HTR-8/SVneo (cell line): ENCODE measurements around the gene TRPM1.

ENCODE experiments used
- DNase-seq: peaks from one replicate; pipeline ENCODE4 v3.0.0; 2011; ENCODE audit warnings: low spot score, mixed read lengths; ENCODE audit not compliant: insufficient read length
- FAIRE-seq: peaks from 2 replicates; lab custom pipeline; 2011; peaks lifted over from hg19 to GRCh38; lab: Jason Lieb, UNC

TRPM1 gene

GRCh38 chr15:31025996-31026395 lies 75.5 kb downstream of the TRPM1 start:
- DNase-seq (no peak), FAIRE-seq (no peak)

- peak; percentile 10 for DNase-seq
- FAIRE-seq = peak; percentile 20
These were observed 76.5 kb downstream of the TRPM1 start for GRCh38 chr15:31024979-31025378.

GRCh38 chr15:31024330-31024729 lies 77.2 kb downstream of the TRPM1 start:
- DNase-seq (peak; percentile 89), FAIRE-seq (peak; percentile 91)

- no peak for FAIRE-seq
- no peak for DNase-seq
These were observed 77.7 kb downstream of the TRPM1 start for GRCh38 chr15:31023841-31024240.

GRCh38 chr15:31021067-31021665 lies 80.4 kb downstream of the TRPM1 start:
- FAIRE-seq = no peak
- DNase-seq = no peak

GRCh38 chr15:31020542-31020941 lies 81.0 kb downstream of the TRPM1 start:
- no peak for DNase-seq
- no peak for FAIRE-seq

- DNase-seq (no peak), FAIRE-seq (no peak)
These were observed 81.5 kb downstream of the TRPM1 start for GRCh38 chr15:31019986-31020385.

- DNase-seq (no peak), FAIRE-seq (no peak)
These were observed 84.2 kb downstream of the TRPM1 start for GRCh38 chr15:31017311-31017710.

GRCh38 chr15:31016446-31016915 lies 85.0 kb downstream of the TRPM1 start:
- DNase-seq = peak; percentile 17

GRCh38 chr15:31014608-31014925 lies 87.0 kb downstream of the TRPM1 start:
- FAIRE-seq (no peak), DNase-seq (no peak)

More at GRCh38 chr15:31016446-31016915, 85.0 kb downstream of the TRPM1 start:
- no peak for FAIRE-seq

- DNase-seq = no peak
- FAIRE-seq = no peak
These were observed 87.5 kb downstream of the TRPM1 start for GRCh38 chr15:31013863-31014607.

- no peak for DNase-seq
- FAIRE-seq = no peak
These were observed 89.1 kb downstream of the TRPM1 start for GRCh38 chr15:31012455-31012854.

- DNase-seq (no peak), FAIRE-seq (no peak)
These were observed 91.5 kb downstream of the TRPM1 start for GRCh38 chr15:31010036-31010435.

- FAIRE-seq (no peak), DNase-seq (no peak)
These were observed 95.9 kb downstream of the TRPM1 start for GRCh38 chr15:31005660-31006059.

- FAIRE-seq = no peak
- DNase-seq = no peak
These were observed 97.2 kb downstream of the TRPM1 start for GRCh38 chr15:31004220-31004733.

- FAIRE-seq (no peak), DNase-seq (no peak)
These were observed 99.8 kb downstream of the TRPM1 start for GRCh38 chr15:31001702-31002101.

- FAIRE-seq (no peak), DNase-seq (no peak)
These were observed 101.8 kb downstream of the TRPM1 start for GRCh38 chr15:30999729-31000128.

- no peak for FAIRE-seq
- DNase-seq = no peak
These were observed 104.3 kb downstream of the TRPM1 start for GRCh38 chr15:30997270-30997669.

- DNase-seq (no peak), FAIRE-seq (no peak)
These were observed 109.2 kb downstream of the TRPM1 start for GRCh38 chr15:30992249-30992864.

- FAIRE-seq = peak; percentile 31
- peak; percentile 73 for DNase-seq
These were observed 110.0 kb downstream of the TRPM1 start, which contains the start of gene MTMR10 for GRCh38 chr15:30991255-30992235. Gene MTMR10 (minus strand): TSS chr15:30991628. CDS start chr15:30991506, 122 bp downstream.
